Fibroblast of peridontal ligament (primary cell): Measurements from ENCODE around the gene PUM1.

Experiments
- DNase-seq: peaks from one replicate; pipeline ENCODE4 v3.0.0-alpha.2; 2010; ENCODE audit errors: extremely low read depth

The PUM1 gene

GRCh38 chr1:30930631-30931173 is 134.8 kb downstream of the PUM1 start:
- no peak for DNase-seq

- no peak for DNase-seq
Measured at GRCh38 chr1:30929944-30930525, 135.5 kb downstream of the PUM1 start.

- peak; percentile 51 for DNase-seq
Measured at GRCh38 chr1:30929135-30929889, 136.2 kb downstream of the PUM1 start.

GRCh38 chr1:30928789-30929134 is 136.8 kb downstream of the PUM1 start:
- no peak for DNase-seq

GRCh38 chr1:30928171-30928570 is 137.3 kb downstream of the PUM1 start:
- DNase-seq, result no peak

- DNase-seq, result no peak
Measured at GRCh38 chr1:30927448-30927847, 138.1 kb downstream of the PUM1 start.

- no peak for DNase-seq
Measured at GRCh38 chr1:30923597-30923996, 141.9 kb downstream of the PUM1 start.

GRCh38 chr1:30920827-30921226 is 144.7 kb downstream of the PUM1 start:
- peak; percentile 82 for DNase-seq

GRCh38 chr1:30919025-30919881 is 146.3 kb downstream of the PUM1 start:
- DNase-seq, result peak; percentile 65

- DNase-seq, result no peak
Measured at GRCh38 chr1:30916296-30916695, 149.2 kb downstream of the PUM1 start.

- no peak for DNase-seq
Measured at GRCh38 chr1:30915491-30916230, 149.9 kb downstream of the PUM1 start.

- DNase-seq, result no peak
Measured at GRCh38 chr1:30914931-30915330, 150.6 kb downstream of the PUM1 start.

GRCh38 chr1:30914587-30914922 is 151.0 kb downstream of the PUM1 start:
- no peak for DNase-seq

- no peak for DNase-seq
Measured at GRCh38 chr1:30912913-30913652, 152.4 kb downstream of the PUM1 start.

GRCh38 chr1:30912224-30912623 is 153.3 kb downstream of the PUM1 start:
- DNase-seq, result no peak

- DNase-seq, result peak; percentile 83
Measured at GRCh38 chr1:30911059-30911954, 154.2 kb downstream of the PUM1 start.

GRCh38 chr1:30909365-30910068 is 156.0 kb downstream of the PUM1 start:
- DNase-seq, result no peak

GRCh38 chr1:30908696-30909364 is 156.7 kb downstream of the PUM1 start, which contains the start of gene SDC3:
SDC3 (minus strand) TSS chr1:30908758; CDS start chr1:30908586, 172 bp downstream.
- no peak for DNase-seq

GRCh38 chr1:30908316-30908695 is 157.2 kb downstream of the PUM1 start:
- no peak for DNase-seq
